ENCODE measurements around the gene PAPSS2. TPM values are rescaled to one million over a fixed set of nuclear protein-coding genes. Genes with fewer than 3 reads are reported as not detected.

The PAPSS2 gene
- total RNA-seq, 1 donor from 2014 or later = 7.3 TPM

- TF ChIP-seq CTCF (IDR thresholded peaks at IDR 0.05; ENCODE audit: unreplicated experiment) = no peak
- no peaks in the 10 kb centered on the region for H3K9me3 Mint-ChIP-seq (ENCODE audit: low read depth)
- H3K27me3 Mint-ChIP-seq = no peaks in the 10 kb centered on the region
- no peak for DNase-seq (ENCODE audit: low spot score, unreplicated experiment)
- no peaks in the 10 kb centered on the region for H3K4me1 Mint-ChIP-seq (ENCODE audit: low read depth)
- H3K27ac Mint-ChIP-seq = no peak overlapping the region
- no peak overlapping the region for H3K4me3 Mint-ChIP-seq (ENCODE audit: low read depth)
- H3K36me3 Mint-ChIP-seq (ENCODE audit: insufficient read depth) = no peaks in the 10 kb centered on the region
Observed at GRCh38 chr10:87677595-87677994, 17.9 kb downstream of the PAPSS2 start.

- H3K4me3 Mint-ChIP-seq (ENCODE audit: low read depth) = no peak overlapping the region
- no peak for DNase-seq (ENCODE audit: low spot score, unreplicated experiment)
- no peaks in the 10 kb centered on the region for H3K27me3 Mint-ChIP-seq
- H3K4me1 Mint-ChIP-seq (ENCODE audit: low read depth) = no peaks in the 10 kb centered on the region
- H3K36me3 Mint-ChIP-seq (ENCODE audit: insufficient read depth) = no peaks in the 10 kb centered on the region
- no peak overlapping the region for H3K27ac Mint-ChIP-seq
- H3K9me3 Mint-ChIP-seq (ENCODE audit: low read depth) = no peaks in the 10 kb centered on the region
- TF ChIP-seq CTCF (IDR thresholded peaks at IDR 0.05; ENCODE audit: unreplicated experiment) = no peak
Observed at GRCh38 chr10:87678302-87678701, 18.6 kb downstream of the PAPSS2 start.

GRCh38 chr10:87683356-87683755, 23.7 kb downstream of the PAPSS2 start:
- no peak for DNase-seq (ENCODE audit: low spot score, unreplicated experiment)
- H3K4me1 Mint-ChIP-seq (ENCODE audit: low read depth) = no peaks in the 10 kb centered on the region
- H3K36me3 Mint-ChIP-seq (ENCODE audit: insufficient read depth) = no peaks in the 10 kb centered on the region
- H3K9me3 Mint-ChIP-seq (ENCODE audit: low read depth) = no peaks in the 10 kb centered on the region
- H3K27ac Mint-ChIP-seq = no peak overlapping the region
- TF ChIP-seq CTCF (IDR thresholded peaks at IDR 0.05; ENCODE audit: unreplicated experiment) = no peak
- H3K4me3 Mint-ChIP-seq (ENCODE audit: low read depth) = no peak overlapping the region
- no peaks in the 10 kb centered on the region for H3K27me3 Mint-ChIP-seq

GRCh38 chr10:87684001-87684638, 24.4 kb downstream of the PAPSS2 start:
- H3K36me3 Mint-ChIP-seq (ENCODE audit: insufficient read depth) = no peaks in the 10 kb centered on the region
- no peaks in the 10 kb centered on the region for H3K27me3 Mint-ChIP-seq
- H3K27ac Mint-ChIP-seq = no peak overlapping the region
- TF ChIP-seq CTCF (IDR thresholded peaks at IDR 0.05; ENCODE audit: unreplicated experiment) = no peak
- DNase-seq (ENCODE audit: low spot score, unreplicated experiment) = no peak
- H3K4me3 Mint-ChIP-seq (ENCODE audit: low read depth) = no peak overlapping the region
- H3K4me1 Mint-ChIP-seq (ENCODE audit: low read depth) = no peaks in the 10 kb centered on the region
- H3K9me3 Mint-ChIP-seq (ENCODE audit: low read depth) = no peaks in the 10 kb centered on the region

GRCh38 chr10:87685832-87686574, 26.3 kb downstream of the PAPSS2 start:
- Mint-ChIP-seq H3K4me3 (ENCODE audit: low read depth) (no peak overlapping the region), H3K9me3 (ENCODE audit: low read depth) (no peaks in the 10 kb centered on the region), H3K36me3 (ENCODE audit: insufficient read depth) (no peaks in the 10 kb centered on the region), H3K27ac (no peak overlapping the region), H3K4me1 (ENCODE audit: low read depth) (no peaks in the 10 kb centered on the region), H3K27me3 (no peaks in the 10 kb centered on the region)
- no peak for DNase-seq (ENCODE audit: low spot score, unreplicated experiment)
- no peak for TF ChIP-seq CTCF (IDR thresholded peaks at IDR 0.05; ENCODE audit: unreplicated experiment)
